ENCODE measurements around the gene ALK.

Gene ALK

GRCh38 chr2:29420999-29421782, 500.2 kb downstream of the ALK start:
- DNase-seq: no peak
- Histone ChIP-seq H3K9me3 (no peaks in the 10 kb centered on the region), H3K36me3 (no peaks in the 10 kb centered on the region), H3K27me3 (no peaks in the 10 kb centered on the region), H3K4me1 (no peaks in the 10 kb centered on the region), H3K4me3 (no peak overlapping the region), H3K27ac (no peak overlapping the region)
- no peak for TF ChIP-seq CTCF (IDR thresholded peaks at IDR 0.05)
- intact Hi-C loops (cut with DNase I; ENCODE audit: low total_unique reads): no loop called here

DNA sequence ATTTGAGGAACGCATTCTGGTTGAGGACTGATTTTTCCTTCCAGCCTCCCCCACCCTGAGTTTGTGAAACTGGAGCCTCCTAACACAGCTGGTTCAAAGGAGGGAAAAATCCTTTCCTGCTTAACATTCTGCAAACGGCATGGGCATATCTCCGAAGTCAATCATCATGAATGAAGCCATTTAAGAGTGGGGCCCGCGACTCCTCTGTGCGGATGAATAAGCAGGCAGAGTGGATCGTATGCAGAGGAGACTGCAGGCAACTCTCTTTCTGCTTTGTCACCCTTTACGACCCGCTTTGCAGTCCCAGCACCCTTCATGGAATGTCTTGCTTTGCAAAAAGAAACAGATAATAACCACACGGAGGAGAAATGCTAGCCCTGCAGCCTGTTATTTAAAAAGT, 500.9 kb downstream of the ALK start:
- DNase-seq: no peak
- H3K27ac ChIP-seq: no peak overlapping the region

DNA sequence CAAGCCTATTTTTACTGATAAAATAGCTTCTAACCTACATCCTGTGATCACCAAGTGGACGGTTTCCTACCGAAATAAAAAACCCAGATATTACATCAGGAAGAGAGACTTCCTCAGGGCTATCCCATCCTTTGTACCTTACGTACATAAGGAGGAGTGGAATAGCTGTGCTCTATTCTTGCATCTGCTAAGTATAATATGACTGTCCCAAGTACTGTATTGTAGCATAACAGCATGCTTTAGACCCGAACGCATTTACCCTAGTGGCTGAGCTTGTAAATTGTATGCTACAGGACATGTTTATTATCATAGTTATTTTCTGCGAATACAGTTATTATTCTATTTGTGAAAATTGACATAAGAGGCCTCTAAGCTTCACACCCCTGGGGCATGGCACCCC, 503.8 kb downstream of the ALK start:
- H3K9me3 ChIP-seq: no peaks in the 10 kb centered on the region
- H3K36me3 ChIP-seq: no peaks in the 10 kb centered on the region
- no peaks in the 10 kb centered on the region for H3K27me3 ChIP-seq
- H3K4me1 ChIP-seq: no peaks in the 10 kb centered on the region
- no peak overlapping the region for H3K27ac ChIP-seq
- no peak overlapping the region for H3K4me3 ChIP-seq
- no peak for DNase-seq
- no peak for TF ChIP-seq CTCF (IDR thresholded peaks at IDR 0.05)
- intact Hi-C loops (cut with DNase I; ENCODE audit: low total_unique reads): no loop called here

More for the DNA sequence above, 500.9 kb downstream of the ALK start:
- Histone ChIP-seq H3K9me3 (no peaks in the 10 kb centered on the region), H3K4me1 (no peaks in the 10 kb centered on the region), H3K36me3 (no peaks in the 10 kb centered on the region), H3K27me3 (no peaks in the 10 kb centered on the region), H3K4me3 (no peak overlapping the region)
- TF ChIP-seq CTCF (IDR thresholded peaks at IDR 0.05): no peak
- intact Hi-C loops (cut with DNase I; ENCODE audit: low total_unique reads): no loop called here

GRCh38 chr2:29412197-29412925, 509.0 kb downstream of the ALK start:
- Histone ChIP-seq H3K36me3 (no peaks in the 10 kb centered on the region), H3K9me3 (no peaks in the 10 kb centered on the region), H3K27me3 (no peaks in the 10 kb centered on the region), H3K4me1 (no peaks in the 10 kb centered on the region), H3K27ac (no peak overlapping the region), H3K4me3 (no peak overlapping the region)
- TF ChIP-seq CTCF (IDR thresholded peaks at IDR 0.05): no peak
- intact Hi-C loops (cut with DNase I; ENCODE audit: low total_unique reads): no loop called here
- DNase-seq: no peak

DNA sequence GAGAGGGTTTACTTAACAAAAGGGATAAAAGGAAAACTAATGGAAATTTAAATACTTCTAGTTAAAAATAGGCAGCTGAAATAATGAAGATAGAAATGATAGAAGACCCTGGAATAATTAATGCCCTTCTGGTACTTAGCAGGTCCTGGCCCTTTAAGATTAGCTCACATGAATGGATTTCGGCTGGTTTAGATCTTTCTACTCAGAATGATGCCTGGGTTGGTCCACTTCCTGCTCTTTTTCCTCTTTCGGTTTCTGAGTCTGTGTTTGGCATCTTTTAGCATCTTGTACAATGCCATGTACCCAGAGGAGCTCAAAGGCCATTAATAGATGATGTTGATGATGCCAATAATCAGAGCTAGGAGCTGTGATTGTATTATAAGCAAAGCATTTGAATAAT, 515.7 kb downstream of the ALK start:
- intact Hi-C loops (cut with DNase I; ENCODE audit: low total_unique reads): no loop called here
- Histone ChIP-seq H3K4me1 (no peaks in the 10 kb centered on the region), H3K27ac (no peak overlapping the region), H3K4me3 (no peak overlapping the region), H3K27me3 (no peaks in the 10 kb centered on the region), H3K36me3 (no peaks in the 10 kb centered on the region), H3K9me3 (no peaks in the 10 kb centered on the region)
- no peak for TF ChIP-seq CTCF (IDR thresholded peaks at IDR 0.05)
- no peak for DNase-seq

Data from tibial artery (tissue), 4 donors.